Inflammatory macrophage treated with lipopolysaccharide for 4 hours (primary cell): ENCODE measurements around the gene TMEM175.
A peak's percentile ranks its signal among the peaks of the same experiment; 100 is the strongest.
"Not testable (repeated sequence)": the region's sequence is repeated elsewhere in the genome, so short reads cannot be mapped to it uniquely, and the experiment has no call there.

Experiments
- DNase-seq: peaks from one replicate; pipeline ENCODE4 v3.0.0-alpha.2; 2020

TMEM175 gene

GRCh38 chr4:972651-973424 lies 40.6 kb downstream of the TMEM175 start:
- peak; percentile 5 for DNase-seq

GRCh38 chr4:973431-974397 lies 41.5 kb downstream of the TMEM175 start, which contains the start of gene DGKQ:
TSS of gene DGKQ (minus strand) at chr4:973569. CDS start at chr4:973482, 87 bp downstream.
- DNase-seq: peak; percentile 91

- no peak for DNase-seq
These were observed 42.4 kb downstream of the TMEM175 start for GRCh38 chr4:974668-975067.

- DNase-seq: not testable (repeated sequence)
These were observed 43.8 kb downstream of the TMEM175 start for GRCh38 chr4:976016-976415.

- peak; percentile 82 for DNase-seq
These were observed 46.9 kb downstream of the TMEM175 start for GRCh38 chr4:978957-979701.

GRCh38 chr4:982291-982690 lies 50.0 kb downstream of the TMEM175 start:
- DNase-seq: no peak

- DNase-seq: no peak
These were observed 50.6 kb downstream of the TMEM175 start for GRCh38 chr4:982814-983213.

- DNase-seq: no peak
These were observed 52.2 kb downstream of the TMEM175 start for GRCh38 chr4:984336-985054.

GRCh38 chr4:985123-985830 lies 53.0 kb downstream of the TMEM175 start:
- peak; percentile 65 for DNase-seq

- no peak for DNase-seq
These were observed 54.2 kb downstream of the TMEM175 start for GRCh38 chr4:986428-986878.

GRCh38 chr4:986879-987623 lies 54.8 kb downstream of the TMEM175 start, which contains the start of gene IDUA:
TSS of gene IDUA (plus strand) at chr4:987044. CDS start at chr4:987085, 41 bp downstream.
- peak; percentile 69 for DNase-seq

GRCh38 chr4:987624-988513 lies 55.6 kb downstream of the TMEM175 start:
- DNase-seq: no peak

- no peak for DNase-seq
These were observed 56.8 kb downstream of the TMEM175 start for GRCh38 chr4:988726-989721.

- no peak for DNase-seq
These were observed 57.6 kb downstream of the TMEM175 start for GRCh38 chr4:989722-990471.

- DNase-seq: no peak
These were observed 58.6 kb downstream of the TMEM175 start for GRCh38 chr4:990746-991367.

GRCh38 chr4:991451-992296 lies 59.4 kb downstream of the TMEM175 start:
- DNase-seq: no peak
